ENCODE measurements around the gene SDR9C7.
"Not testable (repeated sequence)": the region's sequence is repeated elsewhere in the genome, so short reads cannot be mapped to it uniquely, and the experiment has no call there.

Gene SDR9C7

GRCh38 chr12:56909403-56909802 is 24.8 kb downstream of the SDR9C7 start:
- not testable (repeated sequence) for H3K36me3 ChIP-seq (replicated peaks in 1 of 2; ENCODE audit: control insufficient read depth in 2 of 2, insufficient read depth in 2 of 2, low read length in 2 of 2); H2BK12ac ChIP-seq (ENCODE audit: low read length); H4K8ac ChIP-seq (ENCODE audit: low read depth, low read length); H3K18ac ChIP-seq (ENCODE audit: low read length); H3K4me2 ChIP-seq (ENCODE audit: insufficient read depth, low read length, poor library complexity, severe bottlenecking); H2BK15ac ChIP-seq (ENCODE audit: low read length); H3K4ac ChIP-seq (ENCODE audit: low read length); H3K14ac ChIP-seq (ENCODE audit: low read length); H3K4me3 ChIP-seq (ENCODE audit: low read length in 2 of 2); DNase-seq (ENCODE audit: low spot score); H2BK120ac ChIP-seq (ENCODE audit: low read depth, low read length); H4K91ac ChIP-seq (ENCODE audit: low read depth, low read length, poor library complexity); H2AFZ ChIP-seq (ENCODE audit: low read length); H3K23ac ChIP-seq (ENCODE audit: low read depth, low read length, poor library complexity); H3K4me1 ChIP-seq (ENCODE audit: control insufficient read depth in 2 of 2, insufficient read depth in 1 of 2, low read depth in 1 of 2, low read length in 2 of 2); H3K9ac ChIP-seq (ENCODE audit: low read depth, low read length, poor library complexity); H3K79me1 ChIP-seq (ENCODE audit: low read depth, low read length); H3K27ac ChIP-seq (replicated peaks; ENCODE audit: low read length); H2BK5ac ChIP-seq (ENCODE audit: low read length); H2AK5ac ChIP-seq (ENCODE audit: low read depth, low read length); H3K27me3 ChIP-seq (ENCODE audit: control insufficient read depth in 3 of 3, insufficient read depth in 3 of 3, low read depth in 1 of 3, low read length in 3 of 3)
- H3K9me3 ChIP-seq (replicated peaks in 1 of 2; ENCODE audit: control insufficient read depth in 2 of 2, insufficient read depth in 1 of 2, low read depth in 1 of 2, low read length in 2 of 2) = peaks cover 2 to 13% of the 10 kb centered on the region in 2 donors
- no CpG with 5 or more reads among the region's 2 CpGs for WGBS, 2 donors (ENCODE audit: extremely low coverage in 2 of 2, insufficient read length in 2 of 2, insufficient replicate concordance in 1 of 2)

GRCh38 chr12:56908136-56908535 is 26.1 kb downstream of the SDR9C7 start:
- H3K9me3 ChIP-seq (replicated peaks in 1 of 2; ENCODE audit: control insufficient read depth in 2 of 2, insufficient read depth in 1 of 2, low read depth in 1 of 2, low read length in 2 of 2) = peaks cover 2 to 16% of the 10 kb centered on the region in 2 donors
- no peak overlapping the region for H2BK5ac ChIP-seq (ENCODE audit: low read length)
- no peak overlapping the region for H3K18ac ChIP-seq (ENCODE audit: low read length)
- H4K91ac ChIP-seq (ENCODE audit: low read depth, low read length, poor library complexity) = no peak overlapping the region
- no peak overlapping the region for H2AFZ ChIP-seq (ENCODE audit: low read length)
- no peak overlapping the region for H2AK5ac ChIP-seq (ENCODE audit: low read depth, low read length)
- H3K23ac ChIP-seq (ENCODE audit: low read depth, low read length, poor library complexity) = no peak overlapping the region
- no peak overlapping the region for H3K27ac ChIP-seq (replicated peaks; ENCODE audit: low read length)
- peak overlapping the region; percentile 25 for H3K14ac ChIP-seq (ENCODE audit: low read length)
- H3K36me3 ChIP-seq (replicated peaks in 1 of 2; ENCODE audit: control insufficient read depth in 2 of 2, insufficient read depth in 2 of 2, low read length in 2 of 2) = no peaks in the 10 kb centered on the region
- H3K27me3 ChIP-seq (ENCODE audit: control insufficient read depth in 3 of 3, insufficient read depth in 3 of 3, low read depth in 1 of 3, low read length in 3 of 3) = no peaks in the 10 kb centered on the region
- H2BK15ac ChIP-seq (ENCODE audit: low read length) = no peak overlapping the region
- no peaks in the 10 kb centered on the region for H3K79me1 ChIP-seq (ENCODE audit: low read depth, low read length)
- no peak overlapping the region for H4K8ac ChIP-seq (ENCODE audit: low read depth, low read length)
- no peak for DNase-seq (ENCODE audit: low spot score)
- H3K4me1 ChIP-seq (ENCODE audit: control insufficient read depth in 2 of 2, insufficient read depth in 1 of 2, low read depth in 1 of 2, low read length in 2 of 2) = no peaks in the 10 kb centered on the region
- no peak overlapping the region for H3K4ac ChIP-seq (ENCODE audit: low read length)
- no peak overlapping the region for H3K4me3 ChIP-seq (ENCODE audit: low read length in 2 of 2)
- WGBS, 2 donors (ENCODE audit: extremely low coverage in 2 of 2, insufficient read length in 2 of 2, insufficient replicate concordance in 1 of 2) = no CpG with 5 or more reads among the region's 5 CpGs
- no peak overlapping the region for H3K4me2 ChIP-seq (ENCODE audit: insufficient read depth, low read length, poor library complexity, severe bottlenecking)
- no peak overlapping the region for H2BK12ac ChIP-seq (ENCODE audit: low read length)
- peak overlapping the region; percentile 25 for H3K9ac ChIP-seq (ENCODE audit: low read depth, low read length, poor library complexity)
- no peak overlapping the region for H2BK120ac ChIP-seq (ENCODE audit: low read depth, low read length)

- H3K27me3 ChIP-seq (ENCODE audit: control insufficient read depth in 3 of 3, insufficient read depth in 3 of 3, low read depth in 1 of 3, low read length in 3 of 3) = no peaks in the 10 kb centered on the region
- H2AK5ac ChIP-seq (ENCODE audit: low read depth, low read length) = no peak overlapping the region
- no peak overlapping the region for H4K8ac ChIP-seq (ENCODE audit: low read depth, low read length)
- no peak overlapping the region for H3K9ac ChIP-seq (ENCODE audit: low read depth, low read length, poor library complexity)
- no peak overlapping the region for H3K4me3 ChIP-seq (ENCODE audit: low read length in 2 of 2)
- no peak overlapping the region for H2BK5ac ChIP-seq (ENCODE audit: low read length)
- DNase-seq (ENCODE audit: low spot score) = no peak
- no peaks in the 10 kb centered on the region for H3K79me1 ChIP-seq (ENCODE audit: low read depth, low read length)
- no peaks in the 10 kb centered on the region for H3K36me3 ChIP-seq (replicated peaks in 1 of 2; ENCODE audit: control insufficient read depth in 2 of 2, insufficient read depth in 2 of 2, low read length in 2 of 2)
- no peak overlapping the region for H2BK120ac ChIP-seq (ENCODE audit: low read depth, low read length)
- H4K91ac ChIP-seq (ENCODE audit: low read depth, low read length, poor library complexity) = no peak overlapping the region
- no peak overlapping the region for H3K4me2 ChIP-seq (ENCODE audit: insufficient read depth, low read length, poor library complexity, severe bottlenecking)
- peaks cover 2 to 16% of the 10 kb centered on the region in 2 donors for H3K9me3 ChIP-seq (replicated peaks in 1 of 2; ENCODE audit: control insufficient read depth in 2 of 2, insufficient read depth in 1 of 2, low read depth in 1 of 2, low read length in 2 of 2)
- H3K27ac ChIP-seq (replicated peaks; ENCODE audit: low read length) = no peak overlapping the region
- no peak overlapping the region for H3K4ac ChIP-seq (ENCODE audit: low read length)
- H3K23ac ChIP-seq (ENCODE audit: low read depth, low read length, poor library complexity) = no peak overlapping the region
- no peak overlapping the region for H2BK15ac ChIP-seq (ENCODE audit: low read length)
- no peak overlapping the region for H2AFZ ChIP-seq (ENCODE audit: low read length)
- H2BK12ac ChIP-seq (ENCODE audit: low read length) = no peak overlapping the region
- WGBS, 2 donors (ENCODE audit: extremely low coverage in 2 of 2, insufficient read length in 2 of 2, insufficient replicate concordance in 1 of 2) = no CpG with 5 or more reads among the region's 1 CpG
- H3K4me1 ChIP-seq (ENCODE audit: control insufficient read depth in 2 of 2, insufficient read depth in 1 of 2, low read depth in 1 of 2, low read length in 2 of 2) = no peaks in the 10 kb centered on the region
- H3K14ac ChIP-seq (ENCODE audit: low read length) = no peak overlapping the region
- H3K18ac ChIP-seq (ENCODE audit: low read length) = no peak overlapping the region
Measured at GRCh38 chr12:56905852-56906251, 28.4 kb downstream of the SDR9C7 start.

- Histone ChIP-seq H3K23ac (ENCODE audit: low read depth, low read length, poor library complexity) (no peak overlapping the region), H3K9me3 (replicated peaks in 1 of 2; ENCODE audit: control insufficient read depth in 2 of 2, insufficient read depth in 1 of 2, low read depth in 1 of 2, low read length in 2 of 2) (peaks cover 0 to 17% of the 10 kb centered on the region in 2 donors), H3K4ac (ENCODE audit: low read length) (no peak overlapping the region), H3K14ac (ENCODE audit: low read length) (no peak overlapping the region), H4K8ac (ENCODE audit: low read depth, low read length) (no peak overlapping the region), H2BK15ac (ENCODE audit: low read length) (no peak overlapping the region), H3K36me3 (replicated peaks in 1 of 2; ENCODE audit: control insufficient read depth in 2 of 2, insufficient read depth in 2 of 2, low read length in 2 of 2) (no peaks in the 10 kb centered on the region), H4K91ac (ENCODE audit: low read depth, low read length, poor library complexity) (no peak overlapping the region), H2BK5ac (ENCODE audit: low read length) (no peak overlapping the region), H3K27ac (replicated peaks; ENCODE audit: low read length) (no peak overlapping the region), H3K4me1 (ENCODE audit: control insufficient read depth in 2 of 2, insufficient read depth in 1 of 2, low read depth in 1 of 2, low read length in 2 of 2) (no peaks in the 10 kb centered on the region), H2BK120ac (ENCODE audit: low read depth, low read length) (no peak overlapping the region), H3K18ac (ENCODE audit: low read length) (no peak overlapping the region), H3K4me2 (ENCODE audit: insufficient read depth, low read length, poor library complexity, severe bottlenecking) (no peak overlapping the region), H2BK12ac (ENCODE audit: low read length) (no peak overlapping the region), H3K4me3 (ENCODE audit: low read length in 2 of 2) (no peak overlapping the region), H2AK5ac (ENCODE audit: low read depth, low read length) (no peak overlapping the region), H3K79me1 (ENCODE audit: low read depth, low read length) (no peaks in the 10 kb centered on the region), H3K27me3 (ENCODE audit: control insufficient read depth in 3 of 3, insufficient read depth in 3 of 3, low read depth in 1 of 3, low read length in 3 of 3) (no peaks in the 10 kb centered on the region), H3K9ac (ENCODE audit: low read depth, low read length, poor library complexity) (no peak overlapping the region), H2AFZ (ENCODE audit: low read length) (no peak overlapping the region)
- no peak for DNase-seq (ENCODE audit: low spot score)
- WGBS, 2 donors (ENCODE audit: extremely low coverage in 2 of 2, insufficient read length in 2 of 2, insufficient replicate concordance in 1 of 2) = no CpG with 5 or more reads among the region's 1 CpG
Measured at GRCh38 chr12:56903374-56903773, 30.8 kb downstream of the SDR9C7 start.

Data from neuronal stem cell (in vitro differentiated cells).